ENCODE results near the gene ABTB2.

GRCh38 chr11:34404280-34404679 is 46.5 kb upstream of the ABTB2 start:
- TF ChIP-seq CTCF (IDR thresholded peaks at IDR 0.05) (no peak), POLR2A (IDR thresholded peaks at IDR 0.05) (no peak)

Data from right lobe of liver (tissue), 4 donors.